Left kidney (tissue), 8 donors: ENCODE data around the gene SS18L1. TPM values are rescaled to one million over a fixed set of nuclear protein-coding genes. Genes with fewer than 3 reads are reported as not detected.
"Not testable (repeated sequence)": the region's sequence is repeated elsewhere in the genome, so short reads cannot be mapped to it uniquely, and the experiment has no call there.

Source experiments
- DNase-seq: peaks from one replicate; pipeline ENCODE4 v3.0.0-alpha.2; 2013
- long read RNA-seq, 8 donors: transcript quantifications; one replicate each; lab custom pipeline, GENCODE V29; 2026
- polyA plus RNA-seq: library from polyadenylated mRNA; unstranded; fragments of 120-200 nt; gene quantifications from one replicate; pipeline ENCODE4 v1.2.1, GENCODE V29; 2013; ENCODE audit not compliant: insufficient read length

Gene SS18L1, protein sequence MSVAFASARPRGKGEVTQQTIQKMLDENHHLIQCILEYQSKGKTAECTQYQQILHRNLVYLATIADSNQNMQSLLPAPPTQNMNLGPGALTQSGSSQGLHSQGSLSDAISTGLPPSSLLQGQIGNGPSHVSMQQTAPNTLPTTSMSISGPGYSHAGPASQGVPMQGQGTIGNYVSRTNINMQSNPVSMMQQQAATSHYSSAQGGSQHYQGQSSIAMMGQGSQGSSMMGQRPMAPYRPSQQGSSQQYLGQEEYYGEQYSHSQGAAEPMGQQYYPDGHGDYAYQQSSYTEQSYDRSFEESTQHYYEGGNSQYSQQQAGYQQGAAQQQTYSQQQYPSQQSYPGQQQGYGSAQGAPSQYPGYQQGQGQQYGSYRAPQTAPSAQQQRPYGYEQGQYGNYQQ
- 26.1 TPM for polyA plus RNA-seq
- long read RNA-seq, donor 1, full-length matches to known transcripts = 3 of 3 reads
- long read RNA-seq, donor 1, partial matches to known transcripts = 0 of 3 reads
- long read RNA-seq, donor 1, other reads (novel, unspliced or antisense) = 0 of 3 reads
- long read RNA-seq, donor 2 = 0 reads
- long read RNA-seq, donor 3, full-length matches to known transcripts = 3 of 3 reads
- long read RNA-seq, donor 3, partial matches to known transcripts = 0 of 3 reads
- long read RNA-seq, donor 3, other reads (novel, unspliced or antisense) = 0 of 3 reads
- long read RNA-seq, donor 4 = 0 reads
- long read RNA-seq, donor 5, full-length matches to known transcripts = 1 of 23 reads
- long read RNA-seq, donor 5, partial matches to known transcripts = 22 of 23 reads
- long read RNA-seq, donor 5, other reads (novel, unspliced or antisense) = 0 of 23 reads
- long read RNA-seq, donor 6, full-length matches to known transcripts = 4 of 21 reads
- long read RNA-seq, donor 6, partial matches to known transcripts = 17 of 21 reads
- long read RNA-seq, donor 6, other reads (novel, unspliced or antisense) = 0 of 21 reads
- long read RNA-seq, donor 7, partial matches to known transcripts = 10 of 13 reads
- long read RNA-seq, donor 7, other reads (novel, unspliced or antisense) = 0 of 13 reads
- long read RNA-seq, donor 8, full-length matches to known transcripts = 1 of 9 reads
- long read RNA-seq, donor 8, partial matches to known transcripts = 8 of 9 reads
- long read RNA-seq, donor 8, other reads (novel, unspliced or antisense) = 0 of 9 reads

DNA sequence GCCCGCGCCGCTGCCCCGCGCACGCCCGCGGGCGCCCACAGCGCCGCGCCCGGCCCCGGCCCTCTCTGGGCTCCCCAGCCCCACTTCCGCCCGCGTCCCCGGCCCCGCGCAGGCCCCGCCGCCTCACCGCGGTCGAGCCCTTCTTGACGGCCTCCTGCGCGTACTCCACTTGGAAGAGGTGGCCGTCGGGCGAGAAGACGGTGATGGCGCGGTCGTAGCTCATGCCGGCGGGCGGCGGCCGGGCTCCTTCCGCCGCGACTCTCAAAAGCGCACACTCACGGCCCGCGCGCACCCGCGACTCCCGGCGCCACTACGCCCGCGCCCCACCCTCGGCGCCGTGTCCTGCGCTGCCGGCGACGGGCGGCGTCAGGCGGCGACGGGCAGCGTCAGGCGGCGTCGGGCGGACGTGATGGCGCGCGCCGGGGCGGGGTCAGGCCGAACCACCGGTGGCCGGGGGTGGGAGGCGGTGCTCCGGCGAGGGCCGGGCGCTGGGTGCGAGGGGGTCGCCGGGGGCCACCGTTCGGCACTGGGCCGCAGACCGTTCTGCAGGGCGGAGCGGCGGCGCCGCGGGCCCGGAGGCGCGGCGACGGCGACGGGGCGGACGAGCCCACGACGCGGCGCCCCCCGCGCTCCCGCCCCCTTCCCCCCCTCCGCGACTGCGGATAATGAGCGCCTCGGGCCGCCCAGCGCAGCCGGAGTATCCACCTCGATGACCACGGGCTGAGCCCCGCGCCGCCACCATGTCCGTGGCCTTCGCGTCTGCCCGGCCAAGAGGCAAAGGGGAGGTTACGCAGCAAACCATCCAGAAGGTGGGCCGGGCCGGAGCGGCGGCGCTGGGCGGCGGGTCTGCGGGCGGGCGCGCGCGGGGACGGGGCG lies at the start of gene SS18L1, which contains the start of gene PSMA7:
Gene SS18L1 (plus strand): TSS at position 689 of the 876 bp plus-strand sequence. CDS start 52 bp downstream, at position 741.
Gene PSMA7 (minus strand): TSS at position 314 of the 876 bp plus-strand sequence. CDS start 91 bp downstream, at position 223.
- peak; percentile 84 for DNase-seq

GRCh38 chr20:62096421-62097380 lies 46.9 kb upstream of the SS18L1 start:
- DNase-seq = no peak

DNA sequence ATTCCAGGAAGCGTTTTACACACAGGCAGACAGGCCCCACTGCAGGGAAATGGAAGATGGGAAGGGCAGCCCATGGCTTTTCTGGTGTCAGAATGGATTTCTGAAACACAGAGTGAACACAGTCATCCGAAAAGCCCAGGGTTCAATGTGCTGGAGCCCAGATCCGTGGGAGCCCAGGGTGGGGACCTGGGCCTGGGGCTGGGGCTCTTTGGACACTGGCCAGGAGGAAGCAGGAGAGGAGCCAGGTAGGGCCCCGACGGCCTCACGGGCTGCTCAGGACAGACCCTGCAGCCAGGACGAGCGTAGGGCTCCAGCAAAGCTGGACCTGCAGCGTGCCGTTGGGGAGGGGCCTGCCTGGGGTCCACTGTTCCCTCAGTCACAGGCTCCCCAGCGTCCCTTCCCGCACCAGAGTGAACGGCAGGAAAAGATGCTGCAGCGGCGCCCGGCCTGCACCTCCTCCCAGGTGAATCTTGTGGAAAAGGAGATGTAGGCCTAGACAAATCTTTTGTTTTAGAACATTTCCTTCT lies 45.6 kb upstream of the SS18L1 start:
- no peak for DNase-seq

DNA sequence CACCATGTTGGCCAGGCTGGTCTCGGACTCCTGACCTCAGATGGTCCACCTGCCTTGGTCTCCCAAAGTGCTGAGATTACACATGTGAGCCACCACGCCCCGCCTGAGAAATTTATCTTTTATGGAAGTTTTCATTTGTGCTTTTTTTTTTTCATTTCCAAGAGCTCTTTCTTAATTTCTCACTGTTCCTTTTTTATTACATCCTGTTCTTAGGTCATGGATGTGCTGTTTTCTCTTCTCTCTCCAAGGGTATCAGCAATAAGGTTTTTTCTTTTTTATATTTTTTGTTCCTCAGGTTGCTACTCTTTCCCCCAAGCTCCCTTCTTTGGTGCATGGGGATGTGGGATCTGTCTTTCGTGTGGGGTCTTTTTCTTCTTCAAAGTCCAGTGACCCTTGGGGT lies 42.5 kb upstream of the SS18L1 start:
- DNase-seq = no peak

GRCh38 chr20:62103508-62104233 lies 39.9 kb upstream of the SS18L1 start:
- DNase-seq = no peak

DNA sequence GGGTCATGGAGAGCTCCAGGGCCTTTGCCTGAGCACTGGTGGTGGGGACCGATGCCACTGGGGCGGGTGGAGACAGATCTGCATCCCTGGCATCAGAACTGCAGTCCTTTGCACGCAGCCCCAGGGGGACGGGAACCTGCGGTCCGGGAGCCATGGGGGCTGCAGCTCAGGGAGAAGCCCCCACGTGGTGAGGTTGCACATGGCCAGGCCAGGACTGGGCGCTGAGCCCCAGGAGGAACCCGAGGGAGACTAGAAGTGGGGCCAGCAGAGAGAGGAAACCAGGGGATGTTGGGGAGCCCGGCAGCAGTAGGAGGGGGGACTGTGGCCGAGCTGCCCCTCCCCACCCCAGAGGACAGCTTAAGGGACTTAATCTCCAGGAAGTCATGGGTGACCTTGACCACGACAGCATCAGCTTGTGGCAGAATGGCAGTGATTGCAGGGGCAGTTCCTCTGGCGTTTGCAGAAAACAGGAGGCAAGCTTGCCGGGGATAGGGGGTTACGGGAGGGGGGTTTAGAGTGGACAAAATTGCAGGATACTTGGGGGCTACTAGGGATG lies 39.3 kb upstream of the SS18L1 start:
- no peak for DNase-seq

GRCh38 chr20:62104791-62105345 lies 38.7 kb upstream of the SS18L1 start:
- no peak for DNase-seq

GRCh38 chr20:62105592-62105991 lies 38.0 kb upstream of the SS18L1 start:
- no peak for DNase-seq

DNA sequence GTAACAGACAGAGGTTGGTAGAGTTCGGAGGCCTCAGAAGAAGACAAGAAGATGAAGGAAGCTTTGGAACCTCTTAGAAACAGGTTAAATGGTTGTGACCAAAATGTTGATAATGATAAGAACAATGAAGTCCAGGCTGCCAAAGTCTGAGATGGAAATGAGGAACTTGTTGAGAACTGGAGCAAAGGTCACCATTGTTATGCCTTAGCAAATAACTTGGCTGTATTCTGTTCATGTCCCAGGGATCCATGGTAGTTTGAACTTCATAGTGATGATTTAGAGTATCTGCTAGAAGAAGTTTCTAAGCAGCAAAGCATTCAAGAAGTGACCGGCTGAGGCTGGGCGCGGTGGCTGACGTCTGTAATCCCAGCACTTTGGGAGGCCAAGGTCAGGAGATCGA lies 32.4 kb upstream of the SS18L1 start:
- no peak for DNase-seq

- DNase-seq = no peak
These were observed 31.2 kb upstream of the SS18L1 start for GRCh38 chr20:62112368-62112767.

DNA sequence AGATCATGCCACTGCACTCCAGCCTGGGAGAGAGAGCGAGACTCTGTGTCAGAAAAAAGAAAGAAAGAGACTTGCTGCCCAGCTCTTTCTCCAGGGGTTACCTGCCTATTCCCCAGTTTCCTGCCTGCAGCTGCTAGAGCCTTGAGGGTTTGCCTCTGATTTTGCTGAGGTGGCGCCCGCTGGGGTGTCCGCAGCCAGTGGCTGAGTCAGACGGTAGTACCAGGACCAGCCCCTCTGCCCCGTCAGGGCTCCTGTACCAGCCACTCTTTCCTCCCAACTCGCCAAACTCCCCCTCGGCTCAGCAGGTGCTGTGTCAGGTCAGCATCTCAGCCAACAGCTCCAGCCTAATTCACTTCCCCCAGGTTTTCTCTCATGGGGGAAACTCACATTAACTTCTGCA lies 28.7 kb upstream of the SS18L1 start:
- no peak for DNase-seq

DNA sequence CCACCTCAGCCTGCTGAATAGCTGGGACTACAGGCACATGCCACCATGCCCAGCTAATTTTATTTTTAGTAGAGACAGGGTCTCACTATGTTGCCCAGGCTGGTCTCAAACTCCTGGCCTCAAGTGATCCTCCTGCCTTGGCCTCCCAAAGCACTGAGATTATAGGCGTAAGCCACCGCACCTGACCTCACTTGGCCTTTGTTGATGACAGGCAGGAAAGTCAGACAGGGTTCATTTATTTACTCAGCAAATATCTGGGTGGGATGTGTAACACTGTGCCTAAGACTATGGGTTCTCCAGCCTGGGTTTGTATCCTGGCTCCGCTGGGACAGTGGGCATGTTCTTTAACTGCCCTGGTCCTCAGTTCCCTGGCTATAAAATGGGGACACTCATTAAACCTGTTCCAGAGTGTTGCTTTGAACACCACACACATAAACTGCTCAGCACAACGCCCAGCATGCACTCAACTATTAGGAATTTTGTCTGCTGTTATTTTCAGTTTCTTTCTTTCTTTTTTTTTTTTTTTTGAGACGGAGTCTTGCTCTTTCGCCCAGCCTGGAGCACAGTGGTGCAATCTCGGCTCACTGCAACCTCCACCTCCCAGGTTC lies 27.7 kb upstream of the SS18L1 start:
- not testable (repeated sequence) for DNase-seq

- no peak for DNase-seq
These were observed 26.8 kb upstream of the SS18L1 start for GRCh38 chr20:62116558-62117361.

GRCh38 chr20:62117362-62117646 lies 26.3 kb upstream of the SS18L1 start:
- no peak for DNase-seq

DNA sequence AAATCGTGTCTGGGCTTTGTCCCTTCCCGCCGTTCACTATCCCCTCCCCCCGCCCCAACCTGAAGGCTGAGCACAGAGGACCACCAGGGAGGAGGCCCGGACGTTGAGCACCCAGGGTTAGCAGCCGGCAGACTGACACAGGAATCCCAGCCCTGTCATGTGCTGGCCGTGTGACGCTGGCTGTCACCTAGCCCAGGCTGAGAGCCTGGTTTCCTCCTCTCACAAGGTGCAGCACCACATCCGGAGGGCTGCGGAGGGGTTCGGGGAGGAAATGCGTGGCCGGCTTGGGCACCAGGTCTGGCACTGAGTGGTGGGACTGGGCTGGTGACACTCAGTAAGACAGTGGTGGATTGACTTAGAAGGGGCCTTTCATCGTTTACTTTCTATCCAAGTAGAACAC lies 25.9 kb upstream of the SS18L1 start:
- DNase-seq = no peak

- DNase-seq = no peak
These were observed 25.2 kb upstream of the SS18L1 start for GRCh38 chr20:62118113-62119043.
